ENCODE measurements around the gene DNMT3B.

The DNMT3B gene

DNA sequence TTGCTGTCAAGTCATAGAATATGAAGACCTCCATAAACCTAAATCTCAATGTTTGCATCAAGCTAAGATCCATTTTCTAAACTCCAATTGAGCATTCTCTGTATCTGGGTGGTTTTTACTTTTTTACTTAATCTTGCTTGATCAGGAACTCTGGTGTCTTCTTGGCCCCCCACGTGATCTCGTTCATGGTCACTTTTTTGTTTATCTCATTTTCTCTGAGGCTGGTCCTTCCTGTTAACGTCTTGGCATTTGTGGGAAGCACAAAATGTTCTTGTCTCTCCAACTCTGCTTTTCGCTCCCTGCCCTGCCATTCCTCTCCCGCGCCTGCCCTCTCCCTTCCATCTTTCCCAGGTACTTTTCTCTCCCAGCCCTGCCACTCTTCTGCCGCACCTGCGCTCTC lies 43.5 kb downstream of the DNMT3B start:
- H3K4me3 ChIP-seq (ENCODE audit: low read depth, low read length), result no peak overlapping the region
- TF ChIP-seq, protein P1, sequence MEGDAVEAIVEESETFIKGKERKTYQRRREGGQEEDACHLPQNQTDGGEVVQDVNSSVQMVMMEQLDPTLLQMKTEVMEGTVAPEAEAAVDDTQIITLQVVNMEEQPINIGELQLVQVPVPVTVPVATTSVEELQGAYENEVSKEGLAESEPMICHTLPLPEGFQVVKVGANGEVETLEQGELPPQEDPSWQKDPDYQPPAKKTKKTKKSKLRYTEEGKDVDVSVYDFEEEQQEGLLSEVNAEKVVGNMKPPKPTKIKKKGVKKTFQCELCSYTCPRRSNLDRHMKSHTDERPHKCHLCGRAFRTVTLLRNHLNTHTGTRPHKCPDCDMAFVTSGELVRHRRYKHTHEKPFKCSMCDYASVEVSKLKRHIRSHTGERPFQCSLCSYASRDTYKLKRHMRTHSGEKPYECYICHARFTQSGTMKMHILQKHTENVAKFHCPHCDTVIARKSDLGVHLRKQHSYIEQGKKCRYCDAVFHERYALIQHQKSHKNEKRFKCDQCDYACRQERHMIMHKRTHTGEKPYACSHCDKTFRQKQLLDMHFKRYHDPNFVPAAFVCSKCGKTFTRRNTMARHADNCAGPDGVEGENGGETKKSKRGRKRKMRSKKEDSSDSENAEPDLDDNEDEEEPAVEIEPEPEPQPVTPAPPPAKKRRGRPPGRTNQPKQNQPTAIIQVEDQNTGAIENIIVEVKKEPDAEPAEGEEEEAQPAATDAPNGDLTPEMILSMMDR (IDR thresholded peaks at IDR 0.05; ENCODE audit: low read depth, low read length, missing control alignments), result no peak
- no peak for DNase-seq (ENCODE audit: low read depth)

DNA sequence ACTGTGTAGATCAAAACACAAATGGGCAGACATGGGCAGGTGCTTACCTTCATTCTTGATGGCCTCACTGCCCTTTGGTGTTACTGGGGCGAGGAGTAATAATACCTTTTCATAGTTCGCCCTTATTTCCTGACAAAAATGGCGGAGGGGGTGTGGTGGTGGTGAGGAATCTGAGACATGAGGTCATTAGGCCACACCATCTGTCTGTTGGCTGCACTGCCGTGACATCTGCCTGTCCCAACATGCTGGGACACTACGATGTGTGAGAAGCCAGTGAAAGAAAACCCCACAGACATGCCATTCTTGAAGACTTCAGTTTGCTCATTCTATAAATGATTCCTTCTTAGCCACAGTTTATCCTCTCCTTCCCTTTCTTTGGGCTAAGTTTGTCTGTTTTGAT lies 44.2 kb downstream of the DNMT3B start:
- TF ChIP-seq, protein P1 (IDR thresholded peaks at IDR 0.05; ENCODE audit: low read depth, low read length, missing control alignments), result no peak
- DNase-seq (ENCODE audit: low read depth), result no peak
- H3K4me3 ChIP-seq (ENCODE audit: low read depth, low read length), result no peak overlapping the region

DNA sequence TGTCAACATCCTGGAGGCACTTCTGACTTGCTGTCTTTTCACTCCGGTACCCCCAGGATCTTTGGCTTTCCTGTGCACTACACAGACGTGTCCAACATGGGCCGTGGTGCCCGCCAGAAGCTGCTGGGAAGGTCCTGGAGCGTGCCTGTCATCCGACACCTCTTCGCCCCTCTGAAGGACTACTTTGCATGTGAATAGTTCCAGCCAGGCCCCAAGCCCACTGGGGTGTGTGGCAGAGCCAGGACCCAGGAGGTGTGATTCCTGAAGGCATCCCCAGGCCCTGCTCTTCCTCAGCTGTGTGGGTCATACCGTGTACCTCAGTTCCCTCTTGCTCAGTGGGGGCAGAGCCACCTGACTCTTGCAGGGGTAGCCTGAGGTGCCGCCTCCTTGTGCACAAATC lies 45.5 kb downstream of the DNMT3B start:
- TF ChIP-seq, protein P1 (IDR thresholded peaks at IDR 0.05; ENCODE audit: low read depth, low read length, missing control alignments), result no peak
- no peak for DNase-seq (ENCODE audit: low read depth)
- H3K4me3 ChIP-seq (ENCODE audit: low read depth, low read length), result no peak overlapping the region

DNA sequence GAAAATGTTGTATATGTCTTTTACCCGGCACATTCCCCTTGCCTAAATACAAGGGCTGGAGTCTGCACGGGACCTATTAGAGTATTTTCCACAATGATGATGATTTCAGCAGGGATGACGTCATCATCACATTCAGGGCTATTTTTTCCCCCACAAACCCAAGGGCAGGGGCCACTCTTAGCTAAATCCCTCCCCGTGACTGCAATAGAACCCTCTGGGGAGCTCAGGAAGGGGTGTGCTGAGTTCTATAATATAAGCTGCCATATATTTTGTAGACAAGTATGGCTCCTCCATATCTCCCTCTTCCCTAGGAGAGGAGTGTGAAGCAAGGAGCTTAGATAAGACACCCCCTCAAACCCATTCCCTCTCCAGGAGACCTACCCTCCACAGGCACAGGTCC lies 46.3 kb downstream of the DNMT3B start:
- no peak overlapping the region for H3K4me3 ChIP-seq (ENCODE audit: low read depth, low read length)
- TF ChIP-seq, protein P1 (IDR thresholded peaks at IDR 0.05; ENCODE audit: low read depth, low read length, missing control alignments), result no peak
- no peak for DNase-seq (ENCODE audit: low read depth)

DNA sequence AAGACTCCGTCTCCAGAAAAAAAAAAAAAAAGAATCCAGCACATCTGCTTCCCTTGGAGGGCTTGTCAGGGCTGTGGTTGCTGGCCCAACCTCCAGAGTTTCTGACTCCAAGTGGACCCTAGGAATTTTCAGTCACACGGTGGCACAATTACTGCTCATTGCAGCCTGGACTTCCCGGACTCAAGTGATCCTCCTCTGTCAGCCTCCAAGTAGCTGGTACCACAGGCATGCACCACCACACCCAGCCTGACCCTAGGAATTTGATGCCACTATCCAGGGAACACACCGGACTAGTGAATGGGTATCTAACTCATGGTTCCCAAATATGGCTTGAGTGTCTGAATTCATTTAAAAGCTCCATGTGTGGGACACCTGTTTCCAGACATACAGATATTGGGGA lies 47.7 kb downstream of the DNMT3B start:
- DNase-seq (ENCODE audit: low read depth), result no peak
- TF ChIP-seq, protein P1 (IDR thresholded peaks at IDR 0.05; ENCODE audit: low read depth, low read length, missing control alignments), result no peak
- H3K4me3 ChIP-seq (ENCODE audit: low read depth, low read length), result no peak overlapping the region

DNA sequence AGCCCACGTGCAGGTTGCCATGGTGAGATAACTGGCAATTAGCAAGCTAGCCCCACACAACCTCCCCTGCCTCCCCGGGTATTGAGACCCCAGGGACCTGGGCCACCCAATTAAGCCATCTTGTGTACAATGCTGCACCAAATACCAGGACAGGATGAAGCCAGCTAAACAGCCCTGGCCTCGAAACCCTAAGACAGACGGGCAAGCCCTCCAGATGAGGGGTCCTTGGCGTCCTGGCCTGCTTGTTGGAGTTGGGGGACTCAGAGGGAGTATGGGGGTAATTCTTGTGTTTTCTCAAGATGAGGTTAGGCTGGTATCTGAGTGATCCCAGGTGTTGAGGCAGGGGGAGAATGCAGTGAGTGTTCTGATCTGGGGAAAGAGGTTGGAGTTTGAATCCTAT lies 48.8 kb downstream of the DNMT3B start:
- TF ChIP-seq, protein P1 (IDR thresholded peaks at IDR 0.05; ENCODE audit: low read depth, low read length, missing control alignments), result no peak
- H3K4me3 ChIP-seq (ENCODE audit: low read depth, low read length), result no peak overlapping the region
- DNase-seq (ENCODE audit: low read depth), result no peak

DNA sequence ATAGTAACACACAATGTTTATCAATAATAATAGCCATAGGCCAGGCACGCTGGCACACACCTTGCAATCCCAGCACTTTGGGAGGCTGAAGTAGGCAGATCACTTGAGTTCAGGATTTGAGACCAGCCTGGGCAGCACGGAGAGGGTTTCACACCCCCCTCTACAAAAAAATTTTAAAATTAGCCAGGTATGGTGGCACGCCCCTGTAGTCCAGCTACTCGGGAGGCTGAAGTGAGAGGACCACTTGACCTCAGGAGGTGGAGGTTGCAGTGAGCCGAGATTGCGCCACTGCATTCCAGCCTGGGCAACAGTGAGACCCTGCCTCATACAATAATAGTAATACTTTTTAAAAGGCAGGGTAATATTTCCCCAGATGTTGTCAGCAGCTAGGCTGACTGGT lies 49.7 kb downstream of the DNMT3B start:
- no peak for DNase-seq (ENCODE audit: low read depth)
- H3K4me3 ChIP-seq (ENCODE audit: low read depth, low read length), result no peak overlapping the region
- TF ChIP-seq, protein P1 (IDR thresholded peaks at IDR 0.05; ENCODE audit: low read depth, low read length, missing control alignments), result no peak

Measured in GM12864 (cell line).